Measurements from ENCODE around the gene ZNF385A. TPM values are rescaled to one million over a fixed set of nuclear protein-coding genes. Genes with fewer than 3 reads are reported as not detected.

Gene ZNF385A
- total and polyA plus RNA-seq, 9 of the 15 experiments (the other 6 are each of a cell fraction or from before 2014, with no cell fraction given), result 1.0 to 111 (median 7.7) TPM

DNA sequence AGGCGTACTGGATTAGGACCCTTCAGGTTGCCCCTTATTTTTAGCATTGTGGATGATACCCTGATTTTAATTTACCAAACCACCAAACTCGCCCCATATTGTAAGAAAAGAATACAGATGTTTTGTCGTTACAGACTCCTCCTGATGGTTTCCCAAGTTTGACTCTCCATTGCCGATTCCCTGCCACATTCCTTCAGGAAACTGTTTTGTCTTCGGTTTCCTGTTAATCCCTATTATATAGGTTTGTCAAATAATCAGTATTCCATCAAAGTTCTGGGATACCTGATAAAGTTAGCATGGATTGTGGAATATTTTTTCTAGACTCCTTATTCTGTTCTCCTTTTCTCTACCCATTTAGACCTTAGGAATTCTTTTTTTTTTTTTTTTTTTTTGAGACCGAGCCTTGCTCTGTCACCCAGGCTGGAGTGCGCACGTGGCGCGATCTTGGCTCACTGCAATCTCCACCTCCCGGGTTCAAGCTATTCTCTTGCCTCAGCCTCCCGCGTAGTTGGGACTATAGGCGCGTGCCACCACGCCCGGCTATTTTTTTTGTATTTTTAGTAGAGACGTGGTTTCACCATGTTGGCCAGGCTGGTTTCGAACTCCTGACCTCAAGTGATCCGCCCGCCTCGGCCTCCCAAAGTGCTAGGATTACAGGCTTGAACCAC, 59.0 kb downstream of the ZNF385A start (continued):
- TF ChIP-seq ELF2 (CRISPR knock-in tag; IDR thresholded peaks at IDR 0.05) (0 out of 2 replicates have a peak, but pooled peaks have one; percentile 61), ZBTB43 (CRISPR knock-in tag; IDR thresholded peaks at IDR 0.05) (0 out of 2 replicates have a peak, but pooled peaks have one; percentile 35), POLR2A (conservative IDR thresholded peaks at IDR 0.05) (peak; percentile 48; the same call in 1 of the 2 replicates), DNMT1 (IDR thresholded peaks at IDR 0.05) (peak; percentile 23; the same call in 1 of the 2 replicates), ZNF175 (CRISPR knock-in tag; IDR thresholded peaks at IDR 0.05; ENCODE audit: low read depth) (peak; percentile 54; the same call in 1 of the 2 replicates), NFRKB (IDR thresholded peaks at IDR 0.05; ENCODE audit: low read depth) (peak; percentile 97; the same call in 1 of the 2 replicates)
- TF ChIP-seq, protein P1, sequence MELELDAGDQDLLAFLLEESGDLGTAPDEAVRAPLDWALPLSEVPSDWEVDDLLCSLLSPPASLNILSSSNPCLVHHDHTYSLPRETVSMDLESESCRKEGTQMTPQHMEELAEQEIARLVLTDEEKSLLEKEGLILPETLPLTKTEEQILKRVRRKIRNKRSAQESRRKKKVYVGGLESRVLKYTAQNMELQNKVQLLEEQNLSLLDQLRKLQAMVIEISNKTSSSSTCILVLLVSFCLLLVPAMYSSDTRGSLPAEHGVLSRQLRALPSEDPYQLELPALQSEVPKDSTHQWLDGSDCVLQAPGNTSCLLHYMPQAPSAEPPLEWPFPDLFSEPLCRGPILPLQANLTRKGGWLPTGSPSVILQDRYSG (tag; conservative IDR thresholded peaks at IDR 0.05; ENCODE audit: low read depth), result peak; percentile 70; the same call in 1 of the 2 replicates
- TF ChIP-seq, protein P2, sequence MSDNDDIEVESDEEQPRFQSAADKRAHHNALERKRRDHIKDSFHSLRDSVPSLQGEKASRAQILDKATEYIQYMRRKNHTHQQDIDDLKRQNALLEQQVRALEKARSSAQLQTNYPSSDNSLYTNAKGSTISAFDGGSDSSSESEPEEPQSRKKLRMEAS (CRISPR knock-in tag; IDR thresholded peaks at IDR 0.05), result 0 out of 2 replicates have a peak, but pooled peaks have one; percentile 3
- TF ChIP-seq, protein P3, sequence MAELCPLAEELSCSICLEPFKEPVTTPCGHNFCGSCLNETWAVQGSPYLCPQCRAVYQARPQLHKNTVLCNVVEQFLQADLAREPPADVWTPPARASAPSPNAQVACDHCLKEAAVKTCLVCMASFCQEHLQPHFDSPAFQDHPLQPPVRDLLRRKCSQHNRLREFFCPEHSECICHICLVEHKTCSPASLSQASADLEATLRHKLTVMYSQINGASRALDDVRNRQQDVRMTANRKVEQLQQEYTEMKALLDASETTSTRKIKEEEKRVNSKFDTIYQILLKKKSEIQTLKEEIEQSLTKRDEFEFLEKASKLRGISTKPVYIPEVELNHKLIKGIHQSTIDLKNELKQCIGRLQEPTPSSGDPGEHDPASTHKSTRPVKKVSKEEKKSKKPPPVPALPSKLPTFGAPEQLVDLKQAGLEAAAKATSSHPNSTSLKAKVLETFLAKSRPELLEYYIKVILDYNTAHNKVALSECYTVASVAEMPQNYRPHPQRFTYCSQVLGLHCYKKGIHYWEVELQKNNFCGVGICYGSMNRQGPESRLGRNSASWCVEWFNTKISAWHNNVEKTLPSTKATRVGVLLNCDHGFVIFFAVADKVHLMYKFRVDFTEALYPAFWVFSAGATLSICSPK (IDR thresholded peaks at IDR 0.05; ENCODE audit: borderline replicate concordance), result 0 out of 2 replicates have a peak, but pooled peaks have one; percentile 20
- TF ChIP-seq, protein P4, sequence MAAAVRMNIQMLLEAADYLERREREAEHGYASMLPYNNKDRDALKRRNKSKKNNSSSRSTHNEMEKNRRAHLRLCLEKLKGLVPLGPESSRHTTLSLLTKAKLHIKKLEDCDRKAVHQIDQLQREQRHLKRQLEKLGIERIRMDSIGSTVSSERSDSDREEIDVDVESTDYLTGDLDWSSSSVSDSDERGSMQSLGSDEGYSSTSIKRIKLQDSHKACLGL (CRISPR knock-in tag; IDR thresholded peaks at IDR 0.05; ENCODE audit: borderline replicate concordance, poor library complexity, severe bottlenecking), result peak; percentile 41
